ENCODE measurements around the gene THBS3.
"Not testable (repeated sequence)": the region's sequence is repeated elsewhere in the genome, so short reads cannot be mapped to it uniquely, and the experiment has no call there.

The THBS3 gene

DNA sequence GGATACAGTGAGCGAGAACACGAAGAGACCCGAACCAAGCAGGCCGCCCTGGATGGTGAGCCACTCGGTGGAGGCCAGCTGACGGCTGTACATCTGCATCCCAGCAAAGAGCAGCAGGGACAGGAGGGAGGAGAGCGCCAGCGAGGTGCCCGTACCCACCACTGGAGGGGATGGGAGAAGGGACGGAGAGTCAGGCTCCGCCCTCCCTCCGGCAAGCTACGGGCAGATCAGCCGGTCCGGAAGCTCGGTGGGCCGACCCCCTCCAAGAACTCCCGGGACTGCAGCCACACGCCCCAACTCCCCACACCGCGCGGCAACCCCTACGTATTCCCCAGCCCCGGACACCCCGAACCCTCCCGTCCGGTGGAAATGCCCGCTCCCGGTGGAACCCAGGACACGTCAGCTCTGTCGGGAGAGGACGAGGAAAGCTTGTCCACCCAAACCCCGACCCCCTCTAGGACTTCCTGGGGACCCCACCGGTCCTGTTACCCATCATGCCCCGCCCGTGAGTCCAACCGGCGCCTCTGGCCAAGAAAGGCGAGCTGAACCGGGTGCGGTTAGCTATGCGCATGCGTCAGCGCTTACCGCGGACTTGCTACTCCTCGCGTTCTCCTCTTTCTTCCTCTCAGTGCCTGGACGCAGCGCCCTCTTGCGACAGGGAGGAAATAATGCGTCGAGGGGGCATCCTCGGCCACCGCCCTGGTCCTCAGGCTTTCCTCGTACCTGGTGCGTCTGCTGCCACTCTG is 34.8 kb downstream of the THBS3 start, which contains the start of gene KRTCAP2:
Gene KRTCAP2 (minus strand): TSS at position 573 of the 746 bp plus-strand sequence. CDS start 80 bp downstream, at position 493.
- peak; percentile 97 for DNase-seq

DNA sequence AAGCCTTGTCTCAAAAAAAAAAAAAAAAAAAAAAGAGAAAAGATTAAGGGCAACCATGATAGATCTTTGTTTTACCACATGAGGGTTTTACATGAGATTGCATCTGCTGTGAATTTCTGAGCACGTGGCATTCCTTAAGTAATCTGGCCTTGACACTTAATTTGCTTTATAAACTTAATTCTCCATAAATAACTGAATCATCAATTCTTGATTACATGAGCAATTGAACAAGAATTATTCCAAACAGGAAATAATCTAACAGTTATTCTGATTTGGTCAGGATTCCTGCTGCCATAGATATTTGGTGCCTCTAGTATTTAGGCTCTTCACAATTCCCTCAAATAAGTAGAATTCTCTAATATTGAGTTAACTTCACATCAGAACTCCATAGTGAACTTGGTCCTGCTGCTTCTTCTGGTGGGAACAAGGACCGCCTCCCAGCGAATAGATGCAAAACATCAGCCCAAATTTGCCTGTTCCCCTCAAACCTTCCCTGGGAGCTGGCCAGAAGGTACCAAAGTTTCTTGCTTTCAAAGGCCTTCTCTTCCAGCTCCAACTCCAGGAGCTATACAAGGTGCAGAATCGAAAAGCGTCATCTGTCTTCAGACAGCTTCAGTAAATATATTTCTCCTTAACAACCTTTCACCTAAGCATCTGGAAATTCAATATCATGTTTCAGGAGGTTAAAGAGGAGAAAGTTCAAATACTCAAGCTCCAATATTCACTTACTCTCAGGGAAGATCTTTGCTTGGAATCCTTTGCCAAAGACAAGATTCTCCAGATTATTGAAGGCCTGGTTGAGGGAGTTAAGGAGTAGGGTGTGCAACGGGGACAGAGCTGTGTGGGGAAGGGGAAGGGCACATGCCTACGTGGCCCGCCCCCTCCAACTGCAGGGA is 35.6 kb downstream of the THBS3 start:
- DNase-seq = no peak

DNA sequence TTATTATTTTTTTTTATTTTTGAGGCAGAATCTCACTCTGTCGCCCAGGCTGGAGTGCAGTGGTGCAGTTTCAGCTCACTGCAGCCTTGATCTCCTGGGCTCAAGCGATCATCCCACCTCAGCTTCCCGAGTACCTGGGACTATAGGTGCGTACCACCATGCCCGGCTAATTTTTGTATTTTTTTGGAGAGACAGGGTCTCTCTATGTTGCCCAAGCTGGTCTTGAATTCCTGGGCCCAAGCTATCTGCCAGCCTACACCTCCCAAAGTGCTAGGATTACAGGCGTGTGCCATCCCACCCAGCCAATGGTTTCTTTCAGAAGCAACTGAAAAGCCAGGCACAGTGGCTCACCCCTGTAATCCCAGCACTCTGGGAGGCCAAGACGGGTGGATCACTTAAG is 36.9 kb downstream of the THBS3 start:
- no peak for DNase-seq

DNA sequence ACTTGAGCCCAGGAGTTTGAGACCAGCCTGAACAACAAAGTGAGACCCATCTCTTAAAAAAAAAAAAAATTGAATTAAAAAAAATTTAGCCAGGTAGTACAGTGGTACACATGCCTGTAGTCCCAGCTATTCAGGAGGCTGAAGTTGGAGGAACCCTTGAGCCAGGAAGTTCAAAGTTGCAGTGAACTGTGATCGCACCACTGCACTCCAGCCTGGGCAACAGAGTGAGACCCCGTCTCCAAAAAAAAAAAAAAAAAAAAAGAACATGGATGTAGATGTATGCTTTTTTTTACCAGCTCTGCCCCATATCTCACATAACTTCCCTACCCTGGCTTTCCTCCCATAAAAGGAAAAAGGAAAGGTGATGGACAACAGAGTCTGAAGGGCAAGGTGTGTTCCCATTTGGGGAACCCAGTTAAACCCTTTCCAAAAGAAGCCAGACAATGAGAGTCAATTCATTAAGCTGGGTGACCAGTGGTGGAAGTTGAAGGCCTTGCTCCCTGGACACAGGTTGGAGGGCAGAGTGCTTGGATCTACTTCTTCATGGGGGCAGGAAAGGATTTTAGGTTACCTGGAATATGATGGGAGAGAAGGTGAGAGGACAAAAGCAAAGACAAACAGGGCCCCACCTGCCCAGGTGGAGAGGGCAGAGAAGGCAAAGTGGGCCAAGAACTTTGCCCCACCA is 37.5 kb downstream of the THBS3 start:
- DNase-seq = no peak

DNA sequence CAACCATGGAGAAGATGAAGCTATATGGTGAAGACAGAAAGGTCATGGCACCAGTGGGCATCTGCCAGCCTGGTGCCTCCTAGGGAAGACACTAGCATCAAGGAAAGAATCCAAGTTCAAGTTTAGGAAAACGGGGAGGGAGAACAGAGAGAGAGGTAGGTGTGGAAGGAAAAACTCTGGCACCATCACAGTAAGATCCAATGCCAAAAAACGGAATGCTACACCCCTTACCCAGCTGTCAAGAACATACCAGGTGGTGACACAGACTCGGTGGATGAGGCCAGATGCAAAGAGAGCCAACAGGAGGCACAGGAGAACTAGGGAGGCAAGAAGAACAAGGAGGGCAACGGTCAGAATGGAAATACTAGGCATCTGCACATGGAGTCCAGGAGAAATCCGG is 38.2 kb downstream of the THBS3 start:
- no peak for DNase-seq

DNA sequence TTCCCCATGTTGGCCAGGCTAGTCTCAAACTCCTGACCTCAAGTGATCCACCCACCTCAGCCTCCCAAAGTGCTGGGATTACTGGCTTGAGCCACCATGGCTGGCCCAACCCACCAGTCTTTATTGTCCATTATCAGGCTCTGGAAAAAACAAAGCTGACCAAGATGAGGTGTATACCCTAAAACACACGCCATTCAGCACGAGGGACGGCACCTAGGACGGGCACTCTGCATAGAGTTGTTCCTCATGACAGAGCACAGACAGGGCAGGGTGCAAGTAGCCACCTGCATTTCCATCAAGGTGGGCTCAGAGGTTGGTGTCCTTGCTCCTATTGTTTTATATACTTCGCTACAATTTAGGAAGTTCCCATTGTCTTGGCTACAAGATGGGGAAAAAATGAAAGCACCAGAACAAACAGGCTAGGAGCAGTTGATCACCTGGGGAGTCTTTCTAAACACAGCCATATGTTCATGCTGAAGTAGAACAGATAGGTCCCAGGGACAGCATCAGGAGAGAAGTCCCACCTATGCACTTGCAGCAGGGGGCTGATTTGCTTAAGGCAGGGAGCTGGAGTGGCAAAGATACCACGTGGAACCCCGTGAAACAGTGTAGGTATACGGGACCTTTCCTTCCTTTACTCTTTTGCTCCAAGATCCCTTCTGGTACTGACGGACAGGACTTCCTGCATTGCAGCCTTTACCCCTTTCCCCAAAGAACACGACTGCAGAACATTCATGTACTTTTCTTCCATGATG is 39.1 kb downstream of the THBS3 start:
- DNase-seq = no peak

DNA sequence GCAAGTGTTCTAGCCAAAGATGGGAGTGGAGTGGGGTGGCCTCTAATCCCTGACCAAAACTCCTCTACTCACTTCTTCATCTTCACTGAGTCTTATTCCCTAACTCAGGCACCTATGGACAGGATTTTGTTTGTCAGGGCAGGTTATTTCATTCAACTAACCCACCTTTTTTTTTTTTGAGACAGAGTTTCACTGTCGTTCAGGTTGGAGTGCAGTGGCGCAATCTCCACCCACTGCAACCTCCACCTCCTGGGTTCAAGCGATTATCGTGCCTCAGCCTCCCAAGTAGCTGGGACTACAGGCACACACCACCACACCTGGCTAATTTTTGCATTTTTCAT is 39.6 kb downstream of the THBS3 start:
- DNase-seq = not testable (repeated sequence)

DNA sequence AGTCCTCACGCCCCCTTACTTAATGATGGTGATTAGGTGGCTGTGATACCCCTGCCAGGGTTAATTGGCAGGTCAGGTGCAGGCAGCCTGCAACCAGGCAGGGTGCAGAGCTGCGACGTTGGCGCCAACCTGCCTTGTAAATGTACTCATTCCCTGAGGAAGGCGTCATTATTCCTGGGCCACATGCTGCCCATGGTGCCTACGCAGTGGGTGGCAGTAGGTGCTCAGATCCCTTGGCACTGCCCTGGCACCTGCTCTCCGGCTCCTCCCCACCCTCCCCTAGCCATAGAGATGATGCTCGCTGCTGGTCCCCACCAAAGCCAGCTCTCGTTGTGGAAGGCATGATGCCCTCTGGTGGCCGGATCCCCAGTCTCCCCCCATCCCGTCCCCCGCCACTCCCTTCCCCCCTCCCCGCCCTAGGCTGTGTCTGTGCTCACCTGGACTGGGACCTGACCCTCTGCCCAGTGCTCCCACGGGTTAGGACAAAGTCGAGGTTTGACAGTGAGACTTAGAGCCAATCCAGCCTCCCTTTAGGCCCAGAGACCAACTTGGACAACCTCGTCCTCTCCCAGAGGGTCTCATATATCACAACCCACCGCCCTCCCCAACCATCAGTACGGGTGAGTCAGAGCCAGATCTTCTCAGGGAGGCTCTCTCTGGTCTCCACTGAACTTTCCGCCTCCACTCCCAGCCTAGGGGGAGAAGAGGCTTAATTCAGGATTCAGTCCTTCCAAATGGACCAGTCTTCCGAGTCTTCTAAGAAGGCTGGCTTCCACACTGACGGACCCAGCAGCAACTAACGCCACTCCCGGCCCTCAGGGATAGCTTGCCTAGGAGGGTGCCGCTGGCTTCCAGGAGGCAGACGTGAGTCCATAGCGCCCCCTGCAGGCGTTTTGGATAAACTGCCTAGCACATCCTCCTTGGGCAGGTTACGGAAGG is 40.3 kb downstream of the THBS3 start:
- DNase-seq = peak; percentile 91

DNA sequence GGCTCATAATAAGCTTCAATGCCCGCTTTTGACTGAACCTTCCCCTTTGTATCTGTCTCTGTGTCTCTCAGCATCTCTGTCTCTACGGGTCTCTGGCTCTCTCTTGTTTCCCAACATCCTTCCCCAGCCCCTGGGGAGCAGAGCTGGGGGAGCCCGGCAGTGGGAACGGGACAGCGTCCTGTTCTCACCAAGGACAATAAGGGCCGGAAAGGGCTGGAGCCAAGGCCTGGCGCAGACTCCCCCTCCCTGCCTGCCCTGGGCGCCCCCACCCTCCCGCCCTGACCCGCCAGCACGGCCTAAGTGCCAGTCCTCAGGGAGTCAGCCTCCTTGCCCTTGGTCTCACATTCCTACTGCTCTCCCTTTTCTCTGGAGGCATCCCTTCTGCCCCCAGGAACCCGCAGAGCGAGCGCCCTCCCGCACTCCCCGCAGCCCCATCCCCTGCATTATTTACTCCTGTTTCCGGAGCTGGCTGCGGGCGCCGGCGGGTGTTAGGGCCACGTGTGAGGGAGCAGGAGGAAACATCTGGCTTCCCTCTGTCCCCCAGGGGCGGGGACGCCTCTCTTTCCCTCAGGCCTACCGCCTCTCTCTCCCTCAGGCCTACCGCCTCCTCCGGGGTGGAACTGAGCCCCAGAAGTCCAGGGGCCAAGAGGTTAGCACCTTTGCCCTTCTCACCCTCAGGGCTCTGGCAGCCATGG is 41.1 kb downstream of the THBS3 start:
- peak; percentile 73 for DNase-seq

DNA sequence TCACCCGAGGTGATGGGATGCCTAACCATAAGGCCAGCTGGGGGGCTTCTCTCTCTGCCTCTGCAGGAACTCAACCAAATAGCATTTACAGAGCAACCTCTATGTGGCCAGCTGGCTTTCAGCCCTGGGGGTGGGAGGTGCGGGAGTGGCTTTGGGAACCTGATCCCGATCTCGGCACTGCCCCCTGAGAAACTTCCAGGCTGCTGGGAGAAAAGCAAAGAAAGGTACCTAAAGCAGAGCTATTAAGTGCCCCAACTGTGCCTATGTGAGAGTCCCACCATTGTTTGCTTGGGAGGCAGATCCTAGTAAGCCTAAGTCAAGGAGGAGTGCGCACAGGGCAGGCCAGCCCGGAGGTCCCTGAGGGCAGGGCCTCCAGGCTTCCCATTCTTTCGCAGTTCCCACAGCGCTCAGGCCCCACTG is 41.6 kb downstream of the THBS3 start:
- DNase-seq = no peak

DNA sequence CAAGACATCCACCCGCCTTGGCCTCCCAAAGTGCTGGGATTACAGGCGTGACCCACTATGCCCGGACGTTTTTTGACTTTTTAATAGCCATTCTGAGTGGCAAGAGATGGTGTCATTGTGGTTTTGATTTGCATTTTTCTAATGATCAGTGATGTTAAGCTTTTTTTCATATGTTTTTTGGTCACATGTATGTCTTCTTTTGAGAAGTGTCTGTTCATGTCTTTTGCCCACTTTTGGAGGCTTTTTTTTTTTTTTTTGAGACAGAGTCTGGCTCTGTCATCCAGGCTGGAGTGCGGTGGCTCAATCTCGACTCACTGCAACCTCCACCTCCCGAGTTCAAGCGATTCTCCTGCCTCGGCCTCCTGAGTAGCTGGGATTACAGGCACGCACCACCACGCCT is 43.1 kb downstream of the THBS3 start:
- DNase-seq = not testable (repeated sequence)

DNA sequence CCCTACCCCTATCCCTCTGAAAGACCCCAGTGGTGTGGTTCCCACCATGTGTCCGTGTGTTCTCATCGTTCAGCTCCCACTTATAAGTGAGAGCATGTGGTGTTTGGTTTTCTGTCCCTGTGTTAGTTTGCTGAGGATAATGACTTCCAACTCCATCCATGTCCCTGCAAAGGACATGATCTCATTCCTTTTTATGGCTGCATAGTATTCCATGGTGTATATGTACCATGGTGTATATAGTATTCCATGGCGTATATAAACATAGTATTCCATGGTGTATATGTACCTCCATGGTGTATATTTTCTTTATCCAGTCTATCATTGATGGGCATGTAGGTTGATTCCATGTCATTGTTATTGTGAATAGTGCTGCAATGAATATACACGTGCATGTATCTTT is 43.9 kb downstream of the THBS3 start:
- DNase-seq = not testable (repeated sequence)

DNA sequence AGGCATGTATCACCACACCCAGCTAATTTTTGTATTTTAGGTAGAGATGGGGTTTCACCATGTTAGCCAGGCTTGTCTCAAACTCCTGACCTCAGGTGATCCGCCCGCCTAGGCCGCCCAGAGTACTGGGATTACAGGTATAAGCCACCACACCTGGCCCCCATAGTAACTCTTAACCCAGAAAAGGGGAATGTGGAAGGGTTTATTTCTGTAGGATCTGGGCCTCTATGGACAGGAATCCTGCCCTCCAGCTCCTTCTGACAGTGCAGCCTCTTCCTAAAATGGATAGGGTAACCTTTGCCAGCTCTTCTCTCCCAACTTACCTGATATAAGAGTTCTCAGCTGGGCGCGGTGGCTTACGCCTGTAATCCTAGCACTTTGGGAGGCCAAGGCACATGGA is 45.1 kb downstream of the THBS3 start:
- DNase-seq = not testable (repeated sequence)

DNA sequence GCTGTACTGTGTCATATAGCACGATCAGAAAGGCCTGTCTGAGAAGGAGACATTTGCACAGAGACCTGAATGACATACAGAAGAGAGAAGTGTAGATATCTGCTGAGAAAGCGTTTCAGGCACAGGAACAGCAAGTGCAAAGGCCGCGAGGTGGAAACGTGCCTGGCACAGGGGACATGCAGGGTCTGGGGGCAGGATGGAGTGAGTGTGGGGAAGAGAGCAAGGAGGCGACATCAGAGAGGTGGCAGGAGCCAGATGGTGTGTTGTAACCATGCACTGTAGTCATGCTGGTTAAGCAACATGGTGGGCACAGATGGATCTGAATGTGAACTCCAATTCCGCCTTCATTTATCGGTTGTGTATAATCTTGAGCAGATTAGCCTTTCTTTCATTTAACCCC is 47.6 kb downstream of the THBS3 start:
- no peak for DNase-seq

DNA sequence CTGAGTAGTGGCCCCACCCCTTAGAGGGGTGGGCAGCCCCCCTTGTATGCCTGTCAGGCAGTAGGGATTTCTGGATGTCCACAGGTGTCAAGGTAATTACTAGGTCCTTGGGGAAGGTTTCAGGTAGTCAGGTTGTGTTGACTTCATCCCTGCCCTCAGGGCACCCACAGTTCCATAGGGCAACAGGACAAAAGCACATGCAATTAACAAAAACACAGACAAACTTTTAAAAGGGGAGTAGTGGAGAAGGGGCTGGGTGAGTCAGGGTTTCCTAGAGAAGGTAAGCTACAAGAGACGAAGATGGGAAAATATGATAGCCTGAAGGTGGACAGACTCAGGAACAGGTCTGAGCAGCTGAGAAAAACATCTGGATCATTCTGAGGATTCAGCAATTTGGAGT is 48.7 kb downstream of the THBS3 start:
- no peak for DNase-seq

DNA sequence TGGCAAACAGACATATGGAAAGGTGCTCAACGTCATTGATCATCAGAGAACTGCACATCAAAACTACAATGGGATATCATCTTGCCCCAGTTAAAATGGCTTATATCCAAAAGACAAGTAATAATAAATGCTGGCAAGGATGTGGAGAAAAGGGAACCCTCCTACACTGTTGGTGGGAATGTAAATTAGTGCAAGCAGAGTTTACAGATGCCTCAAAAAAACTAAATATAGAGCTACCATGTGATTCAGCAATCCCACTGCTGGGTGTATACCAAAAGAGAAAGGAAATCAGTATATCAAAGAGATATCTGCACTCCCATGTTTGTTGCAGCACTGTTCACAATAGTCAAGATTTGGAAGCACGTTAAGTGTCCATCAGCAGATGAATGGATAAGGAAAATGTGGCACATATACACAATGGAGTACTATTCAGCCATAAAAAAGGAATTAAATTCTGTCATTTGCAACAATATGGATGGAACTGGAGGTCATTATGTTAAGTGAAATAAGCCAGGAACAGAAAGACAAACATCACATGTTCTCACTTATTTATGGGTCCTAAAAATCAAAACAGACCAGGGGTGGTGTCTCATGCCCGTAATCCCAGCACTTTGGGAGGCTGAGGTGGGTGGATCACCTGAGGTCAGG is 51.6 kb downstream of the THBS3 start:
- not testable (repeated sequence) for DNase-seq

All from retina (tissue), 1 donor.